ENCODE data around the gene TBCB. TPM values are rescaled to one million over a fixed set of nuclear protein-coding genes. Genes with fewer than 3 reads are reported as not detected.

Gene TBCB
- total and polyA plus RNA-seq, 2 of the 4 experiments (the other 2 are of a cell fraction) = 182 to 269 TPM

- no peak for ATAC-seq (ENCODE audit: low read depth)
- WGBS, 2 experiments (ENCODE audit: extremely low coverage in 2 of 2, insufficient read length in 1 of 2) = no CpG with 5 or more reads among the region's 3 CpGs
- no peak overlapping the region for H2BK120ac ChIP-seq (ENCODE audit: low read depth, low read length)
- H4K5ac ChIP-seq (ENCODE audit: low read depth, low read length) = no peak overlapping the region
- dilution Hi-C loops (cut with HindIII; ENCODE audit: low sequenced_read_pairs, unreplicated experiment) (no loop called here), intact Hi-C loops (cut with micrococcal nuclease) (no loop called here), in situ Hi-C loops (cut with MboI; ENCODE audit: low sequenced_read_pairs) (no loop called here)
- no peak overlapping the region for H3K14ac ChIP-seq (replicated peaks; ENCODE audit: low read depth, low read length)
- no peak overlapping the region for H2BK5ac ChIP-seq (ENCODE audit: low read depth, low read length, poor library complexity, severe bottlenecking)
- ChIA-PET CTCF (no interaction called here), POLR2A (ENCODE audit: unreplicated experiment) (no interaction called here)
- no peaks in the 10 kb centered on the region for H3K9me3 ChIP-seq (ENCODE audit: control insufficient read depth, insufficient read depth, low read length)
- no peaks in the 10 kb centered on the region for H3K4me1 ChIP-seq (ENCODE audit: control insufficient read depth, insufficient read depth, low read length)
- no peak overlapping the region for H3K27ac ChIP-seq (ENCODE audit: insufficient read depth, low read length)
- H3K79me1 ChIP-seq (ENCODE audit: low read depth in 1 of 2, low read length in 2 of 2) = peaks cover 0 to 7% of the 10 kb centered on the region in 2 experiments; a peak in 2 of 4 replicates
- no peaks in the 10 kb centered on the region for H3K27me3 ChIP-seq (ENCODE audit: control insufficient read depth, insufficient read depth, low read length)
- no peak overlapping the region for H3K4me2 ChIP-seq (ENCODE audit: low read depth, low read length)
- H3K9ac ChIP-seq (ENCODE audit: low read depth, low read length) = no peak overlapping the region
- no peak overlapping the region for H2BK20ac ChIP-seq (ENCODE audit: low read depth, low read length)
- no peak for DNase-seq
- no peak overlapping the region for H3K4ac ChIP-seq (ENCODE audit: low read depth, low read length)
- H2BK15ac ChIP-seq (ENCODE audit: low read depth, low read length) = no peak overlapping the region
- H4K20me1 ChIP-seq (ENCODE audit: insufficient read depth, low read length) = no peaks in the 10 kb centered on the region
- TF ChIP-seq SMC3 (IDR thresholded peaks at IDR 0.05; ENCODE audit: low read depth, low read length) (no peak), MXI1 (IDR thresholded peaks at IDR 0.05; ENCODE audit: borderline replicate concordance, low read depth, low read length) (no peak), RCOR1 (IDR thresholded peaks at IDR 0.05; ENCODE audit: insufficient replicate concordance, low read length) (no peak)
- TF ChIP-seq, protein P1, sequence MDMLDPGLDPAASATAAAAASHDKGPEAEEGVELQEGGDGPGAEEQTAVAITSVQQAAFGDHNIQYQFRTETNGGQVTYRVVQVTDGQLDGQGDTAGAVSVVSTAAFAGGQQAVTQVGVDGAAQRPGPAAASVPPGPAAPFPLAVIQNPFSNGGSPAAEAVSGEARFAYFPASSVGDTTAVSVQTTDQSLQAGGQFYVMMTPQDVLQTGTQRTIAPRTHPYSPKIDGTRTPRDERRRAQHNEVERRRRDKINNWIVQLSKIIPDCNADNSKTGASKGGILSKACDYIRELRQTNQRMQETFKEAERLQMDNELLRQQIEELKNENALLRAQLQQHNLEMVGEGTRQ (IDR thresholded peaks at IDR 0.05; ENCODE audit: low read depth, low read length) = no peak
- no peak overlapping the region for H3K18ac ChIP-seq (ENCODE audit: low read depth, low read length)
- BruUV-seq (replicated peaks) = no TSS peak
- H3K36me3 ChIP-seq (ENCODE audit: control insufficient read depth, insufficient read depth, low read length) = peaks cover 11% of the 10 kb centered on the region
- H3K56ac ChIP-seq (ENCODE audit: extremely low read depth, insufficient read depth, low read length) = no peak overlapping the region
- no peak overlapping the region for H2AK9ac ChIP-seq (replicated peaks; ENCODE audit: low read depth, low read length, poor library complexity)
- no peaks in the 10 kb centered on the region; the same call in 1 of the 2 replicates for H3K9me1 ChIP-seq (ENCODE audit: insufficient read depth, low read length)
- H4K8ac ChIP-seq (ENCODE audit: low read depth in 2 of 2, low read length in 2 of 2) = no peak overlapping the region
- H2AK5ac ChIP-seq (ENCODE audit: low read depth, low read length) = no peak overlapping the region
- no peak overlapping the region for H4K91ac ChIP-seq (ENCODE audit: insufficient read depth, low read depth, low read length)
- no peak overlapping the region for H2AFZ ChIP-seq (replicated peaks; ENCODE audit: low read length, poor library complexity)
- no peak overlapping the region for H3K23ac ChIP-seq (ENCODE audit: low read depth, low read length)
- H3K4me3 ChIP-seq (ENCODE audit: insufficient read depth, low read depth, low read length) = no peak overlapping the region
Measured at GRCh38 chr19:36079389-36079945, 35.8 kb upstream of the TBCB start.
